Endothelial cell of umbilical vein (primary cell): Measurements from ENCODE around the gene MEF2C. TPM values are rescaled to one million over a fixed set of nuclear protein-coding genes. Genes with fewer than 3 reads are reported as not detected.

ENCODE experiments used
- BruUV-seq: library from RNA; stranded (reverse); fragments of 400-500 nt; replicated peaks from 2 replicates; lab custom pipeline; 2021; lab: Mats Ljungman, UMichigan
- CTCF ChIA-PET: fragments of 300-600, 350-600 bp; sonication (Branson Sonifier 250); formaldehyde crosslinking; loops from one replicate; lab custom pipeline; 2021; ENCODE audit warnings: antibody characterized with exemption, inconsistent platforms; lab: Charles Lee
- POLR2A ChIA-PET: fragments of 300-600, 350-600 bp; sonication (Branson Sonifier 250); formaldehyde crosslinking; loops from one replicate; lab custom pipeline; 2021; ENCODE audit warnings: antibody characterized with exemption, inconsistent platforms; lab: Charles Lee
- DNase-seq: peaks from one replicate; pipeline ENCODE4 v3.0.0-alpha.2; 2011; ENCODE audit warnings: low read depth, low spot score
- FAIRE-seq: peaks from 2 replicates; lab custom pipeline; 2011; peaks lifted over from hg19 to GRCh38; lab: Jason Lieb, UNC
- H2AFZ ChIP-seq: 2 replicates; pipeline ENCODE4 v1.6.0; 2012; ENCODE audit warnings: low read depth, low read length, control low read depth, inconsistent platforms
- H3K27ac ChIP-seq: 2 replicates; pipeline ENCODE4 v1.5.1; 2011; ENCODE audit warnings: low read depth, mild to moderate bottlenecking, control low read depth, low read length, moderate library complexity; ENCODE audit not compliant: insufficient read depth
- H3K27me3 ChIP-seq, 2 experiments: 2 replicates each; pipeline versions ENCODE4 v1.6.0 to v1.6.1; 2011; ENCODE audit warnings: low read length in 2 of 2, mixed read lengths in 1 of 2; ENCODE audit not compliant: control insufficient read depth in 2 of 2, insufficient read depth in 2 of 2
- H3K36me3 ChIP-seq, 2 experiments: 2 replicates in 1 of 2; 3 replicates in 1 of 2; pipeline ENCODE4 v1.5.1; 2011; ENCODE audit warnings: low read length in 2 of 2, mild to moderate bottlenecking in 1 of 2, moderate library complexity in 1 of 2; ENCODE audit not compliant: control insufficient read depth in 2 of 2, insufficient read depth in 2 of 2; ENCODE audit errors: extremely low read depth in 1 of 2
- H3K4me1 ChIP-seq: 3 replicates; pipeline ENCODE4 v1.5.1; 2011; ENCODE audit warnings: mild to moderate bottlenecking, low read length; ENCODE audit not compliant: control insufficient read depth, insufficient read depth; ENCODE audit errors: extremely low read depth
- H3K4me2 ChIP-seq: 2 replicates; pipeline ENCODE4 v1.6.1; 2011; ENCODE audit warnings: low read length, control low read depth, mixed read lengths; ENCODE audit not compliant: insufficient read depth
- H3K4me3 ChIP-seq, 3 experiments: fragments of 200-600 bp in 1 of 3; sonication (generic), shearing (Covaris generic) in 1 of 3; replicated peaks in 1 of 3; 2 replicates each; pipeline ENCODE4 v1.5.1; 2011 to 2016; ENCODE audit warnings: control low read depth in 3 of 3, low read length in 3 of 3, mild to moderate bottlenecking in 2 of 3, inconsistent platforms in 1 of 3, low read depth in 1 of 3, moderate library complexity in 1 of 3; ENCODE audit not compliant: insufficient read depth in 1 of 3
- H3K79me2 ChIP-seq: 2 replicates; pipeline ENCODE4 v1.6.0; 2012; ENCODE audit warnings: low read length, inconsistent platforms; ENCODE audit not compliant: control insufficient read depth, insufficient read depth
- H3K9ac ChIP-seq: replicated peaks from 2 replicates; pipeline ENCODE3; 2011; ENCODE audit warnings: low read length, control low read depth; ENCODE audit not compliant: insufficient read depth; ENCODE audit errors: extremely low read depth
- H3K9me1 ChIP-seq: replicated peaks from 3 replicates; pipeline ENCODE4 v1.6.0; 2011; ENCODE audit warnings: mild to moderate bottlenecking, low read length; ENCODE audit not compliant: control insufficient read depth, insufficient read depth; ENCODE audit errors: extremely low read depth
- H3K9me3 ChIP-seq: replicated peaks from 2 replicates; pipeline ENCODE4 v1.5.1; 2012; ENCODE audit warnings: low read length, inconsistent platforms; ENCODE audit not compliant: control insufficient read depth, insufficient read depth
- H4K20me1 ChIP-seq: replicated peaks from 2 replicates; pipeline ENCODE3; 2011; ENCODE audit warnings: mild to moderate bottlenecking, low read length; ENCODE audit not compliant: control insufficient read depth, insufficient read depth; ENCODE audit errors: extremely low read depth
- CTCF ChIP-seq, 2 donors: IDR thresholded peaks; 1 replicate in 1 of 2; 2 replicates in 1 of 2; pipeline ENCODE4 v1.5.1; 2011; ENCODE audit warnings: low read length in 2 of 2, mild to moderate bottlenecking in 2 of 2, moderate library complexity in 2 of 2, control low read depth in 1 of 2, inconsistent platforms in 1 of 2, low read depth in 1 of 2; ENCODE audit not compliant: insufficient read depth in 1 of 2; ENCODE audit errors: extremely low read depth in 1 of 2
- EZH2 ChIP-seq: IDR thresholded peaks from 2 replicates; pipeline ENCODE4 v1.6.1; 2012; ENCODE audit warnings: borderline replicate concordance, low read depth, mild to moderate bottlenecking, moderate library complexity, low read length, inconsistent platforms; ENCODE audit not compliant: severe bottlenecking
- FOS ChIP-seq: IDR thresholded peaks from 2 replicates; pipeline ENCODE4 v1.6.1; 2011; ENCODE audit warnings: mild to moderate bottlenecking, low read length, moderate library complexity, borderline replicate concordance; ENCODE audit not compliant: insufficient read depth
- GATA2 ChIP-seq: IDR thresholded peaks from 2 replicates; pipeline ENCODE4 v1.7.0; 2011; ENCODE audit warnings: low read depth, mild to moderate bottlenecking, moderate library complexity, mixed read lengths, low read length; ENCODE audit not compliant: insufficient read length, insufficient read depth
- JUN ChIP-seq: IDR thresholded peaks from 2 replicates; pipeline ENCODE4 v1.6.1; 2011; ENCODE audit warnings: borderline replicate concordance, low read depth; ENCODE audit not compliant: insufficient read length, insufficient read depth
- MAX ChIP-seq: IDR thresholded peaks from 2 replicates; pipeline ENCODE4 v1.6.1; 2011; ENCODE audit not compliant: insufficient read depth, insufficient read length
- MYC ChIP-seq: IDR thresholded peaks from one replicate; pipeline ENCODE4 v1.6.1; 2011; ENCODE audit warnings: mild to moderate bottlenecking, low read depth, low read length
- POLR2A ChIP-seq: IDR thresholded peaks from 2 replicates; pipeline ENCODE4 v1.6.1; 2012; ENCODE audit warnings: low read depth, mild to moderate bottlenecking, control low read depth, low read length
- POLR2AphosphoS5 ChIP-seq: IDR thresholded peaks from 2 replicates; pipeline ENCODE4 v1.6.1; 2012; ENCODE audit warnings: low read depth, mild to moderate bottlenecking, control low read depth, low read length, moderate library complexity; ENCODE audit not compliant: insufficient read depth
- dilution Hi-C: fragments of 300-500 bp; cut with MboI; formaldehyde crosslinking; loops from one replicate; pipeline ENCODE4 v1.15.0; 2019; ENCODE audit warnings: low sequenced_read_pairs; ENCODE audit not compliant: extremely low pct_ligation_motif_present
- intact Hi-C: fragments of 100-400 bp; cut with micrococcal nuclease; formaldehyde crosslinking; loops from one replicate; pipeline ENCODE4 v1.10.0; 2022
- polyA plus RNA-seq, 4 experiments: library from polyadenylated mRNA; depleted of rRNA in 3 of 4; stranded (reverse) in 3 of 4; unstranded in 1 of 4; fragments of >200 nt; gene quantifications; 2 replicates each; pipeline versions ENCODE4 v1.2.1 to v1.2.3, GENCODE V29; 2011 to 2012; ENCODE audit warnings: missing spikeins in 1 of 4
- total RNA-seq: library from RNA; stranded (reverse); gene quantifications from 2 replicates; pipeline ENCODE4 v1.2.3, GENCODE V29; 2021

MEF2C gene
- total and polyA plus RNA-seq, 2 donors (not counting 3 experiments of a cell fraction or from before 2014, with no cell fraction given): 21.2 to 67.7 TPM

- no TSS peak for BruUV-seq
- dilution Hi-C loops: no loop called here
Measured at GRCh38 chr5:88732862-88733261, 150.1 kb downstream of the MEF2C start.

GRCh38 chr5:88732181-88732633 is 150.8 kb downstream of the MEF2C start:
- BruUV-seq: no TSS peak
- DNase-seq (no peak), FAIRE-seq (no peak)
- peaks cover 14% of the 10 kb centered on the region for H3K4me1 ChIP-seq
- dilution Hi-C loops: no loop called here
- H4K20me1 ChIP-seq: no peaks in the 10 kb centered on the region
- ChIA-PET CTCF (interaction anchor here (1.0 to 8.5 kb wide), 3 partner anchors 10 to 151 kb away, joined by 3 to 164 read pairs (median 4); partner anchors contain the start of gene MEF2C), POLR2A (no interaction called here)
- no peak for TF ChIP-seq POLR2A
- no peak for TF ChIP-seq MYC
- TF ChIP-seq FOS: no peak
- no peak for TF ChIP-seq GATA2
- TF ChIP-seq POLR2AphosphoS5: no peak
- TF ChIP-seq EZH2: no peak
- TF ChIP-seq JUN: no peak
- TF ChIP-seq CTCF (IDR thresholded peaks at IDR 0.05; ENCODE audit: extremely low read depth in 1 of 2, insufficient read depth in 1 of 2, low read depth in 1 of 2, low read length in 2 of 2): no peak
- no peak for TF ChIP-seq MAX
- no peak overlapping the region for H3K27ac ChIP-seq
- intact Hi-C loops: loop anchor here (5.0 kb wide), 1 partner anchor 220 kb away; no protein-coding TSS in a partner anchor
- peaks cover 0 to 1% of the 10 kb centered on the region in 2 experiments for H3K36me3 ChIP-seq
- H3K9me1 ChIP-seq: no peaks in the 10 kb centered on the region
- H3K9me3 ChIP-seq: no peaks in the 10 kb centered on the region
- H2AFZ ChIP-seq: no peak overlapping the region
- no peak overlapping the region for H3K4me2 ChIP-seq
- no peaks in the 10 kb centered on the region for H3K79me2 ChIP-seq
- H3K4me3 ChIP-seq: no peak overlapping the region
- H3K27me3 ChIP-seq: no peaks in the 10 kb centered on the region
- no peak overlapping the region for H3K9ac ChIP-seq

More at GRCh38 chr5:88732862-88733261, 150.1 kb downstream of the MEF2C start:
- no peaks in the 10 kb centered on the region for H3K79me2 ChIP-seq
- H3K9me1 ChIP-seq: no peaks in the 10 kb centered on the region
- FAIRE-seq: no peak
- ChIA-PET CTCF (interaction anchor here (1.2 kb wide), 1 partner anchor 10 kb away, joined by 3 read pairs; no protein-coding TSS in a partner anchor), POLR2A (no interaction called here)
- no peaks in the 10 kb centered on the region for H3K9me3 ChIP-seq
- no peak overlapping the region for H3K4me2 ChIP-seq
- H2AFZ ChIP-seq: no peak overlapping the region
- no peak overlapping the region for H3K4me3 ChIP-seq
- H3K9ac ChIP-seq: no peak overlapping the region
- no peaks in the 10 kb centered on the region for H3K27me3 ChIP-seq
- no peak overlapping the region for H3K27ac ChIP-seq
- no peak for DNase-seq
- peaks cover 0 to 1% of the 10 kb centered on the region in 2 experiments for H3K36me3 ChIP-seq
- H4K20me1 ChIP-seq: no peaks in the 10 kb centered on the region
- TF ChIP-seq MAX: no peak
- intact Hi-C loops: loop anchor here (5.0 kb wide), 1 partner anchor 219 kb away; no protein-coding TSS in a partner anchor
- peaks cover 14% of the 10 kb centered on the region for H3K4me1 ChIP-seq
